ENCODE measurements around the gene IRAK4. TPM values are rescaled to one million over a fixed set of nuclear protein-coding genes. Genes with fewer than 3 reads are reported as not detected.

IRAK4 gene
- polyA plus RNA-seq, 1 donor (not counting 4 experiments of a cell fraction or from before 2014, with no cell fraction given): 13.9 TPM

DNA sequence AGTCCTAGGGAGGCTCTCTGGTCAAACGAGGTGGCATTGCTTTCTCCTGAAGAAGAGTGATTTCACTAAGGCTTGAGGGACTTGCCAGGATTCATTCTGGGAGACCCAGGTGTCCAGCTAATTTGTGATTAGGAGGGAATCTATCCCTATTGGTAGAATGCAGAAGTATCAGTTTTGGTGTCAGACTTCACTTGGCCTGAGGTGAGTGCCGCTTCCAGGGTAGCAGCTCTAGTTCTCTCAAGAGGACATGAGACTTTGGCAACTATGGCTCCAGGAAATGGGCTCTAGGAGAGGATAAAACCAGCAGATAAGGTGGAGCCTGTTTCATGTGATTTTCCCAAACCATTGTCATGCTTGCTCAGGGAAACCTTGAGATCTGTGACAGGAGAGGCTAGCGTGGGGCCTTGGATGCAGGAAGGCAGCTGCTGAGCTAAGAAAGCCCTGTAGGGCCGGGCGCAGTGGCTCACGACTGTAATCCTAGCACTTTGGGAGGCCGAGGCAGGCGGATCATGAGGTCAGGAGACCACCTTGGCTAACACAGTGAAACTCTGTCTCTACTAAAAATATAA, 65.5 kb downstream of the IRAK4 start:
- TF ChIP-seq CTCF (optimal IDR thresholded peaks at IDR 0.05 in 1 of 3, IDR thresholded peaks at IDR 0.05 in 1 of 3, conservative IDR thresholded peaks at IDR 0.05 in 1 of 3; ENCODE audit: extremely low read depth in 1 of 3, insufficient read depth in 2 of 3, low read length in 3 of 3) (no peak), EZH2 (IDR thresholded peaks at IDR 0.05; ENCODE audit: low read length) (no peak)
- no peaks in the 10 kb centered on the region for H4K20me1 ChIP-seq (ENCODE audit: control insufficient read depth, extremely low read depth, insufficient read depth, low read length)
- dilution Hi-C loops (cut with MboI; ENCODE audit: extremely low pct_ligation_motif_present, low sequenced_read_pairs): no loop called here
- H3K9me3 ChIP-seq (ENCODE audit: control insufficient read depth, low read depth, low read length): no peaks in the 10 kb centered on the region
- no peaks in the 10 kb centered on the region for H3K27me3 ChIP-seq (ENCODE audit: control insufficient read depth, extremely low read depth, insufficient read depth, low read length)
- no peak overlapping the region for H3K9ac ChIP-seq (ENCODE audit: control insufficient read depth, extremely low read depth, insufficient read depth, low read length)
- peaks cover 4% of the 10 kb centered on the region for H3K4me1 ChIP-seq (ENCODE audit: control insufficient read depth, extremely low read depth, insufficient read depth, low read length)
- H3K79me2 ChIP-seq (ENCODE audit: control insufficient read depth, insufficient read depth, low read length): no peaks in the 10 kb centered on the region
- no peak overlapping the region for H3K4me3 ChIP-seq (ENCODE audit: control insufficient read depth in 2 of 3, extremely low read depth in 1 of 3, insufficient read depth in 2 of 3, low read depth in 1 of 3, low read length in 3 of 3)
- H3K36me3 ChIP-seq (ENCODE audit: control insufficient read depth in 2 of 2, extremely low read depth in 1 of 2, insufficient read depth in 2 of 2, low read length in 2 of 2): no peaks in the 10 kb centered on the region
- no peak overlapping the region for H3K27ac ChIP-seq (ENCODE audit: control insufficient read depth, insufficient read depth, low read length)
- DNase-seq (ENCODE audit: low read depth, low spot score) (no peak), FAIRE-seq (no peak)
- H3K4me2 ChIP-seq (ENCODE audit: control insufficient read depth, extremely low read depth, insufficient read depth, low read depth, low read length): no peak overlapping the region
- H2AFZ ChIP-seq (ENCODE audit: control insufficient read depth, low read length): no peak overlapping the region
- H3K9me1 ChIP-seq (ENCODE audit: control insufficient read depth, extremely low read depth, insufficient read depth, low read length): no peaks in the 10 kb centered on the region

- Histone ChIP-seq H3K9me1 (ENCODE audit: control insufficient read depth, extremely low read depth, insufficient read depth, low read length) (no peaks in the 10 kb centered on the region), H3K79me2 (ENCODE audit: control insufficient read depth, insufficient read depth, low read length) (no peaks in the 10 kb centered on the region), H3K27ac (ENCODE audit: control insufficient read depth, insufficient read depth, low read length) (no peak overlapping the region), H4K20me1 (ENCODE audit: control insufficient read depth, extremely low read depth, insufficient read depth, low read length) (no peaks in the 10 kb centered on the region), H3K36me3 (ENCODE audit: control insufficient read depth in 2 of 2, extremely low read depth in 1 of 2, insufficient read depth in 2 of 2, low read length in 2 of 2) (no peaks in the 10 kb centered on the region), H2AFZ (ENCODE audit: control insufficient read depth, low read length) (no peak overlapping the region), H3K9ac (ENCODE audit: control insufficient read depth, extremely low read depth, insufficient read depth, low read length) (no peak overlapping the region), H3K27me3 (ENCODE audit: control insufficient read depth, extremely low read depth, insufficient read depth, low read length) (no peaks in the 10 kb centered on the region), H3K4me3 (ENCODE audit: control insufficient read depth in 2 of 3, extremely low read depth in 1 of 3, insufficient read depth in 2 of 3, low read depth in 1 of 3, low read length in 3 of 3) (no peak overlapping the region), H3K4me2 (ENCODE audit: control insufficient read depth, extremely low read depth, insufficient read depth, low read depth, low read length) (no peak overlapping the region), H3K9me3 (ENCODE audit: control insufficient read depth, low read depth, low read length) (no peaks in the 10 kb centered on the region), H3K4me1 (ENCODE audit: control insufficient read depth, extremely low read depth, insufficient read depth, low read length) (peaks cover 11% of the 10 kb centered on the region)
- FAIRE-seq (no peak), DNase-seq (ENCODE audit: low read depth, low spot score) (no peak)
- no peak for TF ChIP-seq EZH2 (IDR thresholded peaks at IDR 0.05; ENCODE audit: low read length)
- no peak for TF ChIP-seq CTCF (optimal IDR thresholded peaks at IDR 0.05 in 1 of 3, IDR thresholded peaks at IDR 0.05 in 1 of 3, conservative IDR thresholded peaks at IDR 0.05 in 1 of 3; ENCODE audit: extremely low read depth in 1 of 3, insufficient read depth in 2 of 3, low read length in 3 of 3)
- dilution Hi-C loops (cut with MboI; ENCODE audit: extremely low pct_ligation_motif_present, low sequenced_read_pairs): no loop called here
These were observed 67.9 kb downstream of the IRAK4 start for GRCh38 chr12:43826681-43827080.
